ENCODE measurements around the gene MPP2.

The MPP2 gene

DNA sequence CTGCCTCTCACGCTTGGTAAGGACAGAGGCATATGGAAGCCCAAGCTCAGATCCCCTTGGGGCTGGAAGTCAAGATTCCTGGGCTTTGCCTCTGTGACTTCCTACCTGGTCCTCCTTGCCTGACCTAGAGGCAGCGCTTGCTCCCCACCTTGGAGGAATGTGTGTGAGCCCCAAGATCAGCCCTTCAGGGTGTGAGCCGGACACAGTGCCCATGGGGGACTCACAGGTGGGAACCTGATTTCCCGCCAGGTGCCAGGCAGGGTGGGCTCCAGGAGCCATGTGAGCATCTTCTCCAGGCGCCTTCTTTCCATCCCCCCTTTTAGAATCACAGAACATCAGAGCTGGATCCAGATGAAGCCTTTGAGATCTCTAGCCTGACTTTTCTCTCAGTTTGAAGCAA, 50.2 kb downstream of the MPP2 start:
- no peak for TF ChIP-seq EZH2phosphoT487 (IDR thresholded peaks at IDR 0.05; ENCODE audit: borderline replicate concordance)
- TF ChIP-seq, protein P1, sequence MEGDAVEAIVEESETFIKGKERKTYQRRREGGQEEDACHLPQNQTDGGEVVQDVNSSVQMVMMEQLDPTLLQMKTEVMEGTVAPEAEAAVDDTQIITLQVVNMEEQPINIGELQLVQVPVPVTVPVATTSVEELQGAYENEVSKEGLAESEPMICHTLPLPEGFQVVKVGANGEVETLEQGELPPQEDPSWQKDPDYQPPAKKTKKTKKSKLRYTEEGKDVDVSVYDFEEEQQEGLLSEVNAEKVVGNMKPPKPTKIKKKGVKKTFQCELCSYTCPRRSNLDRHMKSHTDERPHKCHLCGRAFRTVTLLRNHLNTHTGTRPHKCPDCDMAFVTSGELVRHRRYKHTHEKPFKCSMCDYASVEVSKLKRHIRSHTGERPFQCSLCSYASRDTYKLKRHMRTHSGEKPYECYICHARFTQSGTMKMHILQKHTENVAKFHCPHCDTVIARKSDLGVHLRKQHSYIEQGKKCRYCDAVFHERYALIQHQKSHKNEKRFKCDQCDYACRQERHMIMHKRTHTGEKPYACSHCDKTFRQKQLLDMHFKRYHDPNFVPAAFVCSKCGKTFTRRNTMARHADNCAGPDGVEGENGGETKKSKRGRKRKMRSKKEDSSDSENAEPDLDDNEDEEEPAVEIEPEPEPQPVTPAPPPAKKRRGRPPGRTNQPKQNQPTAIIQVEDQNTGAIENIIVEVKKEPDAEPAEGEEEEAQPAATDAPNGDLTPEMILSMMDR (conservative IDR thresholded peaks at IDR 0.05; ENCODE audit: low read length) = no peak
- no peaks in the 10 kb centered on the region for H3K9me2 ChIP-seq (replicated peaks; ENCODE audit: low read depth, low read length)
- no peak overlapping the region for H3K4me2 ChIP-seq (ENCODE audit: low read depth, low read length, poor library complexity, severe bottlenecking)
- no peaks in the 10 kb centered on the region for H3K79me2 ChIP-seq (ENCODE audit: insufficient read depth, low read length)
- H3F3A ChIP-seq (ENCODE audit: low read depth) = no peaks in the 10 kb centered on the region
- no peaks in the 10 kb centered on the region for H4K20me1 ChIP-seq (ENCODE audit: insufficient read depth, low read length, poor library complexity, severe bottlenecking)
- no peak overlapping the region for H2AFZ ChIP-seq (ENCODE audit: low read length)
- H3K9ac ChIP-seq (ENCODE audit: low read depth, low read length, poor library complexity, severe bottlenecking) = no peak overlapping the region
- no peaks in the 10 kb centered on the region for H3K9me3 ChIP-seq (ENCODE audit: insufficient read depth, low read depth, low read length)
- no peaks in the 10 kb centered on the region for H3K36me3 ChIP-seq (ENCODE audit: insufficient read depth, low read length)
- no peaks in the 10 kb centered on the region for H3K27me3 ChIP-seq (ENCODE audit: insufficient read depth, low read length, poor library complexity, severe bottlenecking)
- H3K4me1 ChIP-seq (ENCODE audit: insufficient read depth, low read length, poor library complexity, severe bottlenecking) = no peaks in the 10 kb centered on the region
- no peak overlapping the region for H3K4me3 ChIP-seq (ENCODE audit: low read length, poor library complexity, severe bottlenecking)

DNA sequence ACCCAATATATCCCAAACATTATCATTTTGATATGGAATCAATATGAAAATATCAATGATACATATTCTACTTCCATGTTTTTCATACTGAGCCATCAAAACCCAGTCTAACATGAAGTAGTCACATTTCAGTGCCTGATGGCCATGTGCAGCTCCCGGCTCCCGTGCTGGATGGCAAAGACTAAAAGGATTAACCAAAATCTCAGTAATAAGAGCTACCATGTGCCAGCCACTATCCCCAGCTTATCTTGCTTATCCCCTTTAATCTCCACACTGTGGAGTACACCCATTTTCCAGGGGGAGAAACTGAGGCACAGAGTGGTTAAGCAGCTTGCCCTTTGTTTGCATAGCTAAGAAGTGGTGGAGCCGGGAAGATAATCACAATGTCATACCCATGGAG, 51.2 kb downstream of the MPP2 start:
- no peak overlapping the region for H3K9ac ChIP-seq (ENCODE audit: low read depth, low read length, poor library complexity, severe bottlenecking)
- H4K20me1 ChIP-seq (ENCODE audit: insufficient read depth, low read length, poor library complexity, severe bottlenecking) = no peaks in the 10 kb centered on the region
- H3K4me2 ChIP-seq (ENCODE audit: low read depth, low read length, poor library complexity, severe bottlenecking) = no peak overlapping the region
- no peaks in the 10 kb centered on the region for H3K36me3 ChIP-seq (ENCODE audit: insufficient read depth, low read length)
- H3K79me2 ChIP-seq (ENCODE audit: insufficient read depth, low read length) = no peaks in the 10 kb centered on the region
- H3K4me1 ChIP-seq (ENCODE audit: insufficient read depth, low read length, poor library complexity, severe bottlenecking) = no peaks in the 10 kb centered on the region
- H3K9me3 ChIP-seq (ENCODE audit: insufficient read depth, low read depth, low read length) = no peaks in the 10 kb centered on the region
- no peak overlapping the region for H3K4me3 ChIP-seq (ENCODE audit: low read length, poor library complexity, severe bottlenecking)
- H2AFZ ChIP-seq (ENCODE audit: low read length) = no peak overlapping the region
- no peaks in the 10 kb centered on the region for H3K9me2 ChIP-seq (replicated peaks; ENCODE audit: low read depth, low read length)
- no peaks in the 10 kb centered on the region for H3F3A ChIP-seq (ENCODE audit: low read depth)
- no peaks in the 10 kb centered on the region for H3K27me3 ChIP-seq (ENCODE audit: insufficient read depth, low read length, poor library complexity, severe bottlenecking)
- no peak for TF ChIP-seq EZH2phosphoT487 (IDR thresholded peaks at IDR 0.05; ENCODE audit: borderline replicate concordance)
- TF ChIP-seq, protein P1 (conservative IDR thresholded peaks at IDR 0.05; ENCODE audit: low read length) = no peak

DNA sequence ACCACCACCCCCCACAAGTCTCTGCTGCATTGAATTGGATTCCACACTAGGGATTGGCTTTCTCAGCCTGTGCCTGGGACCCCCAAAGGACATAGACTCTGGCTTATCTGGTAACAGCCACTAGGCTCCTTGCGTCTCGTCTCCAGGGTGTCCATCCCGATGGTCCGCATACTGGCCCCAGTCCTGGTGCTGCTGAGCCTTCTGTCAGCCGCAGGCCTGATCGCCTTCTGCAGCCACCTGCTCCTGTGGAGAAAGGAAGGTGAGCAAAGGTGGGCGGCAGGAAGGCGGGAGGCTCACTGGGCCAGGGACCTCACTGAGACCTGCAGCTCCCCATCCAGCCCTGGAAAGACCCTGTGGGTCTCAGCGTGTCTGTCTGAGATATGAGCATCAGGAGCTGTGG, 52.3 kb downstream of the MPP2 start:
- Histone ChIP-seq H3K9ac (ENCODE audit: low read depth, low read length, poor library complexity, severe bottlenecking) (no peak overlapping the region), H3K4me2 (ENCODE audit: low read depth, low read length, poor library complexity, severe bottlenecking) (no peak overlapping the region), H3K9me2 (replicated peaks; ENCODE audit: low read depth, low read length) (no peaks in the 10 kb centered on the region), H3K4me1 (ENCODE audit: insufficient read depth, low read length, poor library complexity, severe bottlenecking) (no peaks in the 10 kb centered on the region), H3K4me3 (ENCODE audit: low read length, poor library complexity, severe bottlenecking) (no peak overlapping the region), H3K9me3 (ENCODE audit: insufficient read depth, low read depth, low read length) (no peaks in the 10 kb centered on the region), H3K79me2 (ENCODE audit: insufficient read depth, low read length) (no peaks in the 10 kb centered on the region), H2AFZ (ENCODE audit: low read length) (no peak overlapping the region), H3K36me3 (ENCODE audit: insufficient read depth, low read length) (no peaks in the 10 kb centered on the region), H3F3A (ENCODE audit: low read depth) (no peaks in the 10 kb centered on the region), H4K20me1 (ENCODE audit: insufficient read depth, low read length, poor library complexity, severe bottlenecking) (no peaks in the 10 kb centered on the region), H3K27me3 (ENCODE audit: insufficient read depth, low read length, poor library complexity, severe bottlenecking) (no peaks in the 10 kb centered on the region)
- TF ChIP-seq, protein P1 (conservative IDR thresholded peaks at IDR 0.05; ENCODE audit: low read length) = no peak
- TF ChIP-seq EZH2phosphoT487 (IDR thresholded peaks at IDR 0.05; ENCODE audit: borderline replicate concordance) = no peak

Data from Loucy (cell line).